Islet precursor cell (in vitro differentiated cells): ENCODE data around the gene DUSP7.
"Not testable (repeated sequence)": the region's sequence is repeated elsewhere in the genome, so short reads cannot be mapped to it uniquely, and the experiment has no call there.

ENCODE experiments used
- DNase-seq: peaks from one replicate; pipeline ENCODE4 v3.0.0-alpha.2; 2018

The DUSP7 gene

GRCh38 chr3:52046186-52046901, 10.0 kb downstream of the DUSP7 start:
- DNase-seq, result peak; percentile 95

- no peak for DNase-seq
Measured at GRCh38 chr3:52044869-52045619, 11.3 kb downstream of the DUSP7 start.

- DNase-seq, result no peak
Measured at GRCh38 chr3:52043750-52044149, 12.6 kb downstream of the DUSP7 start.

GRCh38 chr3:52043039-52043438, 13.3 kb downstream of the DUSP7 start:
- DNase-seq, result not testable (repeated sequence)

- no peak for DNase-seq
Measured at GRCh38 chr3:52041118-52041731, 15.1 kb downstream of the DUSP7 start.

GRCh38 chr3:52040600-52040999, 15.8 kb downstream of the DUSP7 start:
- no peak for DNase-seq

GRCh38 chr3:52039846-52040245, 16.5 kb downstream of the DUSP7 start:
- DNase-seq, result no peak

GRCh38 chr3:52039426-52039825, 16.9 kb downstream of the DUSP7 start:
- no peak for DNase-seq

GRCh38 chr3:52038227-52038626, 18.1 kb downstream of the DUSP7 start:
- DNase-seq, result no peak

- no peak for DNase-seq
Measured at GRCh38 chr3:52037291-52037690, 19.1 kb downstream of the DUSP7 start.

GRCh38 chr3:52036829-52037228, 19.5 kb downstream of the DUSP7 start:
- no peak for DNase-seq

- no peak for DNase-seq
Measured at GRCh38 chr3:52036222-52036694, 20.1 kb downstream of the DUSP7 start.

GRCh38 chr3:52034651-52035050, 21.7 kb downstream of the DUSP7 start:
- DNase-seq, result no peak

- DNase-seq, result no peak
Measured at GRCh38 chr3:52034212-52034611, 22.2 kb downstream of the DUSP7 start.

- not testable (repeated sequence) for DNase-seq
Measured at GRCh38 chr3:52033748-52034147, 22.6 kb downstream of the DUSP7 start.

- no peak for DNase-seq
Measured at GRCh38 chr3:52032702-52033408, 23.5 kb downstream of the DUSP7 start.

GRCh38 chr3:52031896-52032295, 24.5 kb downstream of the DUSP7 start:
- DNase-seq, result no peak

GRCh38 chr3:52030714-52031310, 25.6 kb downstream of the DUSP7 start:
- no peak for DNase-seq

GRCh38 chr3:52029535-52029934, 26.8 kb downstream of the DUSP7 start:
- no peak for DNase-seq

- DNase-seq, result no peak
Measured at GRCh38 chr3:52029053-52029452, 27.3 kb downstream of the DUSP7 start.

GRCh38 chr3:52028572-52028971, 27.8 kb downstream of the DUSP7 start:
- no peak for DNase-seq

- DNase-seq, result no peak
Measured at GRCh38 chr3:52026041-52026440, 30.3 kb downstream of the DUSP7 start.

- no peak for DNase-seq
Measured at GRCh38 chr3:52025453-52025852, 30.9 kb downstream of the DUSP7 start.
